Measurements from ENCODE around the gene ABITRAM. TPM values are rescaled to one million over a fixed set of nuclear protein-coding genes. Genes with fewer than 3 reads are reported as not detected.

ABITRAM gene
- total and polyA plus RNA-seq, 10 donors: 7.5 to 11.0 (median 8.6) TPM

DNA sequence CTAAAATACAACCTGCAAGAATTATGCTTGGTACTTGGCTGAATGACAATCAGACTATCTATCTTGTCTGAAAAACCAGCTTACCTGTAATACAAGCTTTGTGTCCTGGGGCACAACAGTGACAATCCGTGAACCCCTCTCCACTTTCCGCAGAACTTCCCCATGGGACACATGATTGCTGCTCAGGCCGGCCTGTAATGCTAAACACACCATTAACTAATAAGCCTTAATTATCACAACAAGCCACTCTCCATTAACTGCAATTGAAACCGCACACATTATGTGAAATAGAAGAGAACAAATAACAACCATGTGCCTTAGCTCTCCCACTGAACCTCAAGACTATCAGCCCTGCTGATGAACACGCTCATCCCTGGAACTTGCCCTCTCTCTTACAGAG lies 34.0 kb upstream of the ABITRAM start:
- TF ChIP-seq POLR2A (IDR thresholded peaks at IDR 0.05) (no peak), POLR2AphosphoS5 (IDR thresholded peaks at IDR 0.05) (no peak)
- TF ChIP-seq, protein P1, sequence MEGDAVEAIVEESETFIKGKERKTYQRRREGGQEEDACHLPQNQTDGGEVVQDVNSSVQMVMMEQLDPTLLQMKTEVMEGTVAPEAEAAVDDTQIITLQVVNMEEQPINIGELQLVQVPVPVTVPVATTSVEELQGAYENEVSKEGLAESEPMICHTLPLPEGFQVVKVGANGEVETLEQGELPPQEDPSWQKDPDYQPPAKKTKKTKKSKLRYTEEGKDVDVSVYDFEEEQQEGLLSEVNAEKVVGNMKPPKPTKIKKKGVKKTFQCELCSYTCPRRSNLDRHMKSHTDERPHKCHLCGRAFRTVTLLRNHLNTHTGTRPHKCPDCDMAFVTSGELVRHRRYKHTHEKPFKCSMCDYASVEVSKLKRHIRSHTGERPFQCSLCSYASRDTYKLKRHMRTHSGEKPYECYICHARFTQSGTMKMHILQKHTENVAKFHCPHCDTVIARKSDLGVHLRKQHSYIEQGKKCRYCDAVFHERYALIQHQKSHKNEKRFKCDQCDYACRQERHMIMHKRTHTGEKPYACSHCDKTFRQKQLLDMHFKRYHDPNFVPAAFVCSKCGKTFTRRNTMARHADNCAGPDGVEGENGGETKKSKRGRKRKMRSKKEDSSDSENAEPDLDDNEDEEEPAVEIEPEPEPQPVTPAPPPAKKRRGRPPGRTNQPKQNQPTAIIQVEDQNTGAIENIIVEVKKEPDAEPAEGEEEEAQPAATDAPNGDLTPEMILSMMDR (IDR thresholded peaks at IDR 0.05 in 8 of 11, conservative IDR thresholded peaks at IDR 0.05 in 3 of 11): no peak
- Histone ChIP-seq H3K4me3 (no peak overlapping the region), H3K4me1 (no peaks in the 10 kb centered on the region), H3K9me3 (no peaks in the 10 kb centered on the region), H3K36me3 (peaks cover 0 to 100% (median 87%) of the 10 kb centered on the region in 6 donors), H3K27ac (no peak overlapping the region), H3K27me3 (replicated peaks in 1 of 7) (no peaks in the 10 kb centered on the region)
- intact Hi-C loops (cut with DNase I; ENCODE audit: low total_unique reads): no loop called here
- no peak for DNase-seq
- WGBS, 5 donors: 82 to 99% (median 95%) methylated on average over 5 of the region's 5 CpGs

DNA sequence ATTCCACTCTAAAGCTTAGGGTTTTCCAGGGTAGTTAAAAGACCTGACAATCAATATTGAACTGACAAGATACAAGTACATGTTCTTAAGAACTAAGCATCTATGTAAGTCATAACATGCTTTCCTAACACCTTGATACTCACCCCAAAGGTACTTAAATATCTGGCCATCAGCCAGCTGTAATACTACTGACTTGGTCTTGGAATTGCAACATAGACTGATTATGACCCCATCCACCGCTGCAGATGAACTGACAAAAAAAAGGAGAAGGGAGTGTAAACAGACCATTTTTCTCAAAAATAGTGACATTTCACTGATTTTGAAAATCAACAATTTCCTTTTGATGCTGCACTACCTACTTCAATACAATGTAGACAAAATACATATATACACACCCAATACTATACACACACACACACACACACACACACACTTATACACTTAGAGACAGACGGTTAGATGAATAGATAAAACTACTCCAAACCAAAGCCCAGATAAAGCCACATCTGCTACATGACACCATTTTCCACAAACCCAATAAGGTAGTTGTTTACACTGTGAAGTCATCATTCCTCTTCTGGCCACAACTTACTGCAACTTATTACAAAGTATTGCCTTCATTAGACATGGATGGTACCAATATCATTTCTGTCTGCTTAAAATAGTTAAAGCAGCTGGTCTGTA lies 30.6 kb upstream of the ABITRAM start:
- Histone ChIP-seq H3K4me1 (no peaks in the 10 kb centered on the region), H3K9me3 (no peaks in the 10 kb centered on the region), H3K27me3 (replicated peaks in 1 of 7) (no peaks in the 10 kb centered on the region), H3K36me3 (peaks cover 0 to 100% (median 90%) of the 10 kb centered on the region in 6 donors), H3K4me3 (no peak overlapping the region), H3K27ac (no peak overlapping the region)
- DNase-seq: no peak
- 64 to 89% (median 85%) methylated on average over 2 of the region's 2 CpGs for WGBS, 5 donors
- TF ChIP-seq, protein P1 (IDR thresholded peaks at IDR 0.05 in 8 of 11, conservative IDR thresholded peaks at IDR 0.05 in 3 of 11): no peak
- TF ChIP-seq POLR2AphosphoS5 (IDR thresholded peaks at IDR 0.05) (no peak), POLR2A (IDR thresholded peaks at IDR 0.05) (no peak)
- intact Hi-C loops (cut with DNase I; ENCODE audit: low total_unique reads): no loop called here

DNA sequence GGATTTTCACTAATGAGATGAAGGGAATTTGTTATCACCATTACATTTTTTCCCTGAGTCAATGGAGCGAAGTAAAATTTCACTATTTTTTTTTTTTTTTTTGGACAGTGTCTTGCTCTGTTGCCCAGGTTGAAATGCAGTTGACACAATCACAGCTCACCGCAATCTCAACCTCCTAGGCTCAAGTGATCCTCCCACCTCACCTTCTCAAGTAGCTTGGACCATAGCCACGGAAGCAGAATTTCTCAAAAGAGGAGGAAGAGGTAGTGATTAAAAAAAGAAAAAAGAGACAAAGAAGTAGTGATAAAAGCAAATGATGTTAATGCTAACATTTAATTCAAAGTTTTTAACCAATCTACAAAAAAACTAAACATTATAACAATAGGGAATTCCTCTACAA lies 30.0 kb upstream of the ABITRAM start:
- Histone ChIP-seq H3K4me1 (no peaks in the 10 kb centered on the region), H3K4me3 (no peak overlapping the region), H3K9me3 (no peaks in the 10 kb centered on the region), H3K27ac (no peak overlapping the region), H3K27me3 (replicated peaks in 1 of 7) (no peaks in the 10 kb centered on the region), H3K36me3 (peaks cover 0 to 100% (median 90%) of the 10 kb centered on the region in 6 donors)
- WGBS, 5 donors: 93 to 97% (median 96%) methylated on average over 3 of the region's 3 CpGs
- TF ChIP-seq, protein P1 (IDR thresholded peaks at IDR 0.05 in 8 of 11, conservative IDR thresholded peaks at IDR 0.05 in 3 of 11): no peak
- TF ChIP-seq POLR2AphosphoS5 (IDR thresholded peaks at IDR 0.05) (no peak), POLR2A (IDR thresholded peaks at IDR 0.05) (no peak)
- intact Hi-C loops (cut with DNase I; ENCODE audit: low total_unique reads): no loop called here
- no peak for DNase-seq

DNA sequence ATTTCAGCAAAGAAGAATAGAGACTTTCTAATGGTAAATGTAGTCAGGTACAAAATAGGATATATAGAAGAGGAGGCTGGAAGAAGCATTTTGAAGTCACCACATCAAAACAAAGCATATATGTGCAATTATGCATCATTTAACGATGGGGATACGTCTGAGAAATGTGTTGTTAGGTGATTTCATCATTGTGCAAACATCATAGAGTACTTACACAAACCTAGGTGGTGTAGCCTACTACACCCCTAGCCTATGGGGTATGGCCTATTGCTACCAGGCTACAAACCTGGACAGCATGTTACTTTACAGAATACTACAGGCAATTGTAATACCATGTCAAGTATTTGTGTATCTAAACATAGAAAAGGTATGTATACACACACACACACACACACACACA lies 28.7 kb upstream of the ABITRAM start:
- H3K36me3 ChIP-seq: peaks cover 5 to 100% (median 90%) of the 10 kb centered on the region in 6 donors
- H3K27ac ChIP-seq: no peak overlapping the region
- no peaks in the 10 kb centered on the region for H3K9me3 ChIP-seq
- intact Hi-C loops (cut with DNase I; ENCODE audit: low total_unique reads): no loop called here
- no peak overlapping the region for H3K4me3 ChIP-seq
- no peak for DNase-seq
- no peak for TF ChIP-seq POLR2AphosphoS5 (IDR thresholded peaks at IDR 0.05)
- TF ChIP-seq POLR2A (IDR thresholded peaks at IDR 0.05): no peak
- TF ChIP-seq, protein P1 (IDR thresholded peaks at IDR 0.05 in 8 of 11, conservative IDR thresholded peaks at IDR 0.05 in 3 of 11): no peak
- no peaks in the 10 kb centered on the region for H3K4me1 ChIP-seq
- 86 to 95% (median 91%) methylated on average over 2 of the region's 2 CpGs for WGBS, 5 donors
- no peaks in the 10 kb centered on the region for H3K27me3 ChIP-seq (replicated peaks in 1 of 7)

Data from spleen (tissue), 11 donors.